GM12892 (cell line): ENCODE measurements around the gene PKM.

Experiments used
- DNase-seq: peaks from one replicate; pipeline ENCODE4 v3.0.0; 2011; ENCODE audit not compliant: insufficient read length
- FAIRE-seq: peaks from 2 replicates; lab custom pipeline; 2011; peaks lifted over from hg19 to GRCh38; lab: Jason Lieb, UNC
- POLR2A ChIP-seq: IDR thresholded peaks from 2 replicates; pipeline ENCODE4 v1.6.1; 2011; ENCODE audit warnings: low read depth, low read length, control low read depth
- POLR2AphosphoS5 ChIP-seq: IDR thresholded peaks from 2 replicates; pipeline ENCODE4 v1.6.1; 2011; ENCODE audit warnings: low read depth, low read length, control low read depth
- TAF1 ChIP-seq: IDR thresholded peaks from 2 replicates; pipeline ENCODE4 v1.6.1; 2011; ENCODE audit warnings: low read depth, mild to moderate bottlenecking, control low read depth, low read length, borderline replicate concordance

The PKM gene

GRCh38 chr15:72231833-72232478 is 966 bp upstream of the PKM start:
- TF ChIP-seq POLR2AphosphoS5 (no peak), POLR2A (no peak), TAF1 (no peak)
- DNase-seq: no peak
- no peak for FAIRE-seq

GRCh38 chr15:72230197-72231065 is 559 bp downstream of the PKM start:
- FAIRE-seq (peak; percentile 46), DNase-seq (peak; percentile 52)
- TF ChIP-seq TAF1 (0 out of 2 replicates have a peak, but pooled peaks have one; percentile 41), POLR2AphosphoS5 (no peak; the same call in 1 of the 2 replicates)

DNA sequence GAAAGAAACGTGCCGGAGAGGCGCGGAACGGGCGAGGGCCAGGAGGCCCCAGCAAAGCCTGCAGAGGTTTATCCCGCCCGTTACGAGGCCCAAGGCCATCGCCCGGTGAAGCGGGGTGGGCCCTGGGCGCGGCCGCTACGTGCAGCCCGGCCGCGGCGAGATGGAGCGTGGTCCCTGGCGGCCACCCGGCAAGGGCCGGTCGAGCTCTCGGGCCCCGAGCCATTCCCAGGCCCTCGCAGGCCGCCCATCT is 1.1 kb downstream of the PKM start:
- TF ChIP-seq POLR2A (no peak), TAF1 (no peak), POLR2AphosphoS5 (no peak)
- FAIRE-seq (no peak), DNase-seq (no peak)

DNA sequence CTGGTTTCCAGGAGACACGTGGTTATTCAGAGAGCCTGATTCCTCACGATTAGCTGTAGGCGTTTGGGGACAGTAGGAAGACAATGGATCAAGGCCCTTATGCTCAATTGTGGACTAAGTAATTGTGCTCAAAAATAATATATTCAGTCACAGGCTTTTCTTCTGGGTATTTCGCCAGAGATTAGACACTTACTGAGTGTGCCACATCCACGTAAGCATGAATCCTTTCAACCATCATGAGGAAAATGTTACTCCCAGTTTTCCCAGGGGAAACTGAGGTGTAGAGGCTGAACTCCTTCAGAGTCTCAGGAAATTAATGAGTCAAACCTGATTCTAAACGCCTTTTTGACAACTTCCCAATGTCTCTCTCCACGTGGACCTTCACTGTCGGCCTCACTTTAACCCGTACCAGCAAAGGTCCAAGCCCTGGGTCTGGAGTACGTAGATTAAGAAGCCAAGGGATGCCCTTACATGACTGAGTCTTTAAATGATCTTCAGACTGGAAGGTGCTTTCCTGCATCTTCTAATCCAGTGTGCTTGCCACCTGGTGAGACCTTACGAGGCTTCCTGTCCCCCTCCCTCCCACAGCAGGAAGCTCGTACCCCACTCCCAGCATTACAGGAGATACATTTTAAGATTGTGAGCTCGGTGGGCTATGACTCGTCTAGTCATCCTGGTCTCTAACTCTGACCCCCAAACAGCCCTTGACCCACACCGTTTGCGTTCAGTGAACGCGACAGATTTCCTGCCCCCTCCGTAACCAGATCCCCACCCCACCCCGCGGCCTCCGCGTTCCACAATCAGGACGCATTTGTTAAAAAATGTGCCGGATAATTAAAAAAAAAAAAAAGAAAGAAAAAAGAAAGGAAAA is 1.7 kb downstream of the PKM start:
- DNase-seq (no peak), FAIRE-seq (no peak)
- TF ChIP-seq TAF1: no peak
- peak; percentile 61; the same call in 1 of the 2 replicates for TF ChIP-seq POLR2A
- TF ChIP-seq POLR2AphosphoS5: peak; percentile 35

GRCh38 chr15:72227720-72228119 is 3.3 kb downstream of the PKM start:
- no peak for DNase-seq
- no peak for FAIRE-seq
- TF ChIP-seq POLR2A: no peak
- TF ChIP-seq TAF1: no peak
- TF ChIP-seq POLR2AphosphoS5: no peak

GRCh38 chr15:72227192-72227586 is 3.8 kb downstream of the PKM start:
- no peak for FAIRE-seq
- DNase-seq: no peak

GRCh38 chr15:72223278-72223677 is 7.7 kb downstream of the PKM start:
- TF ChIP-seq POLR2AphosphoS5 (peak; percentile 48; the same call in 1 of the 2 replicates), TAF1 (no peak)
- DNase-seq (no peak), FAIRE-seq (no peak)

More at GRCh38 chr15:72227192-72227586, 3.8 kb downstream of the PKM start:
- TF ChIP-seq TAF1: no peak
- TF ChIP-seq POLR2AphosphoS5: no peak
- no peak for TF ChIP-seq POLR2A

- FAIRE-seq (no peak), DNase-seq (no peak)
- peak; percentile 59; the same call in 1 of the 2 replicates for TF ChIP-seq POLR2AphosphoS5
- TF ChIP-seq TAF1: no peak
- peak; percentile 55; the same call in 1 of the 2 replicates for TF ChIP-seq POLR2A
These were observed 8.6 kb downstream of the PKM start for GRCh38 chr15:72222393-72222792.

- DNase-seq (no peak), FAIRE-seq (no peak)
- TF ChIP-seq POLR2AphosphoS5 (no peak; the same call in 1 of the 2 replicates), TAF1 (no peak), POLR2A (peak; percentile 16; the same call in 1 of the 2 replicates)
These were observed 10.3 kb downstream of the PKM start for GRCh38 chr15:72220687-72221086.

GRCh38 chr15:72217216-72217615 is 13.8 kb downstream of the PKM start:
- FAIRE-seq (no peak), DNase-seq (no peak)
- TF ChIP-seq POLR2AphosphoS5 (no peak), TAF1 (no peak), POLR2A (no peak)

- TF ChIP-seq POLR2AphosphoS5: no peak
- TF ChIP-seq POLR2A: no peak
- no peak for TF ChIP-seq TAF1
- DNase-seq (no peak), FAIRE-seq (no peak)
These were observed 14.9 kb downstream of the PKM start for GRCh38 chr15:72216079-72216478.
